K562 (cell line): ENCODE measurements around the gene PIGT. TPM values are rescaled to one million over a fixed set of nuclear protein-coding genes. Genes with fewer than 3 reads are reported as not detected.

ENCODE experiments used
- AFF4 ChIP-seq: sonication (generic); formaldehyde crosslinking; IDR thresholded peaks from 2 replicates; pipeline ENCODE4 v1.8.0; 2023; ENCODE audit warnings: mild to moderate bottlenecking, missing genetic modification reagents
- ASH1L ChIP-seq: fragments of 450-650 bp; IDR thresholded peaks from 2 replicates; pipeline ENCODE4 v1.6.1; 2018; ENCODE audit warnings: borderline replicate concordance, mild to moderate bottlenecking, low read depth; ENCODE audit not compliant: partially characterized antibody
- HDAC8 ChIP-seq: fragments of 450-650 bp; IDR thresholded peaks from 2 replicates; pipeline ENCODE4 v1.6.1; 2016; ENCODE audit warnings: mild to moderate bottlenecking, missing genetic modification characterization, moderate library complexity, missing compliant biosample characterization
- HIVEP1 ChIP-seq: fragments of 250-450 bp; sonication (Bioruptor Pico); IDR thresholded peaks from 2 replicates; pipeline ENCODE4 v1.4.0; 2020; ENCODE audit warnings: mild to moderate bottlenecking
- IRF9 ChIP-seq: fragments of 450-650 bp; IDR thresholded peaks from 2 replicates; pipeline ENCODE4 v1.6.1; 2016; ENCODE audit warnings: missing biosample characterization, missing genetic modification characterization
- RB1 ChIP-seq: fragments of 450-650 bp; IDR thresholded peaks from 2 replicates; pipeline ENCODE4 v1.6.1; 2017; ENCODE audit warnings: low read depth, mild to moderate bottlenecking
- RBM15 ChIP-seq: fragments of 200-400 bp; formaldehyde crosslinking; IDR thresholded peaks from 2 replicates; pipeline ENCODE4 v1.6.1; 2018; ENCODE audit warnings: mild to moderate bottlenecking, low read length, moderate library complexity; ENCODE audit not compliant: insufficient read depth
- SMAD2 ChIP-seq: fragments of 150-350 bp; IDR thresholded peaks from 2 replicates; pipeline ENCODE4 v1.6.1; 2014; ENCODE audit warnings: low read depth, mild to moderate bottlenecking, low read length
- TAF9B ChIP-seq: fragments of 450-650 bp; IDR thresholded peaks from 2 replicates; pipeline ENCODE4 v1.6.1; 2018; ENCODE audit warnings: mild to moderate bottlenecking; ENCODE audit not compliant: partially characterized antibody
- THRA ChIP-seq: fragments of 450-650 bp; IDR thresholded peaks from 2 replicates; pipeline ENCODE4 v1.6.1; 2017; ENCODE audit warnings: mild to moderate bottlenecking, moderate library complexity
- TSC22D4 ChIP-seq: fragments of 450-650 bp; IDR thresholded peaks from 2 replicates; pipeline ENCODE4 v1.6.1; 2016; ENCODE audit warnings: missing genetic modification characterization, missing biosample characterization, control low read depth
- ZNF143 ChIP-seq: sonication (generic); formaldehyde crosslinking; IDR thresholded peaks from 2 replicates; pipeline ENCODE4 v1.9.0; 2022; ENCODE audit warnings: mild to moderate bottlenecking, missing genetic modification reagents
- ZNF584 ChIP-seq: fragments of 200-800 bp; sonication (Bioruptor generic); IDR thresholded peaks from 2 replicates; pipeline ENCODE4 v1.6.1; 2016; ENCODE audit warnings: low read depth, mild to moderate bottlenecking, missing genetic modification characterization, missing compliant biosample characterization
- ZSCAN29 ChIP-seq: fragments of 450-650 bp; IDR thresholded peaks from 2 replicates; pipeline ENCODE4 v1.6.1; 2017
- polyA plus RNA-seq, 8 experiments: library from polyadenylated mRNA; depleted of rRNA in 4 of 8; stranded (reverse) in 5 of 8; unstranded in 3 of 8; fragments of >200 nt; fragmentation: Nextera tagmentation in 2 of 8; fragmentation: Illumina TruSeq in 1 of 8; extraction: Ambion mirVana in 2 of 8; extraction: Trizol in 1 of 8; gene quantifications; 2 replicates each; pipeline versions ENCODE4 v1.2.1 to v1.2.3, GENCODE V29; 2011 to 2014; ENCODE audit warnings: inconsistent platforms in 1 of 8, missing spikeins in 1 of 8
- total RNA-seq, 7 experiments: library from RNA; depleted of rRNA in 6 of 7; stranded (reverse); fragments of >200 nt in 6 of 7; fragmentation: Illumina TruSeq in 2 of 7; extraction: Trizol in 2 of 7; gene quantifications; 2 replicates each; pipeline versions ENCODE4 v1.2.1 to v1.2.3, GENCODE V29; 2011 to 2021; ENCODE audit warnings: low replicate concordance in 1 of 7
- TF ChIP-seq, protein P1 (sequence below): IDR thresholded peaks from 2 replicates; pipeline ENCODE4 v1.6.1; 2011; ENCODE audit not compliant: insufficient read length; ENCODE audit errors: extremely low read depth
- TF ChIP-seq, protein P2 (sequence below): fragments of 250-450 bp; sonication (Bioruptor Pico); IDR thresholded peaks from 2 replicates; pipeline ENCODE4 v1.5.0; 2020; ENCODE audit warnings: mild to moderate bottlenecking, borderline replicate concordance

PIGT gene
- total and polyA plus RNA-seq, 9 of the 15 experiments (the other 6 are each of a cell fraction or from before 2014, with no cell fraction given) = 14.6 to 108 (median 46.9) TPM

DNA sequence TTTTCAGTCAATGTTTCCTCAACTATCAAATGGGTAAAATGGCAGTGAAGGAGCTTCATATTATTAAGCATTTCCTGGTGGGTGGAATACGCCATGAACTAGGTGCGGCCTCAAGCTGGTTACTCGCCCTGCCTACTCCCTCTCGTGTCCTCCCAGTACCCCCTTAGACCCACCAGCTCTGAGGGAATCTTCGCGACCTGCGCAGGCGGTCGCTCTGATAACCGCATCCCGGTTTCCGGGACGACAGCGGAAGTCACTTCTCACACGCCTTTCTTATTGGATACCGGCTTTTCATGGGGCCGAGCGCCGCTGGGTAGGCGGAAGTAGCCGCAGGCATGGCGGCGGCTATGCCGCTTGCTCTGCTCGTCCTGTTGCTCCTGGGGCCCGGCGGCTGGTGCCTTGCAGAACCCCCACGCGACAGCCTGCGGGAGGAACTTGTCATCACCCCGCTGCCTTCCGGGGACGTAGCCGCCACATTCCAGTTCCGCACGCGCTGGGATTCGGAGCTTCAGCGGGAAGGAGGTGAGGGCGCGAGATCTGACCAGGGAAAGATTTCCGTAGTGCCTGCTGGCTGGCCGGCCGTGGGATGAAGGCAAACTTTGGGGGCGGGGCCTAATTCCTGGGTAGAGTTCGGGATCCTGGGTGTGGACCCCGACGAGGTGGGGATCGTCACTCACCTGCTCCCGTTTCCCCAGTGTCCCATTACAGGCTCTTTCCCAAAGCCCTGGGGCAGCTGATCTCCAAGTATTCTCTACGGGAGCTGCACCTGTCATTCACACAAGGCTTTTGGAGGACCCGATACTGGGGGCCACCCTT, at the start of gene PIGT (continued):
- no peak for TF ChIP-seq ZNF584 (CRISPR knock-in tag)
- no peak for TF ChIP-seq TSC22D4 (tag)
- TF ChIP-seq RB1 = peak; percentile 58
- peak; percentile 70 for TF ChIP-seq TAF9B
- TF ChIP-seq, protein P1, sequence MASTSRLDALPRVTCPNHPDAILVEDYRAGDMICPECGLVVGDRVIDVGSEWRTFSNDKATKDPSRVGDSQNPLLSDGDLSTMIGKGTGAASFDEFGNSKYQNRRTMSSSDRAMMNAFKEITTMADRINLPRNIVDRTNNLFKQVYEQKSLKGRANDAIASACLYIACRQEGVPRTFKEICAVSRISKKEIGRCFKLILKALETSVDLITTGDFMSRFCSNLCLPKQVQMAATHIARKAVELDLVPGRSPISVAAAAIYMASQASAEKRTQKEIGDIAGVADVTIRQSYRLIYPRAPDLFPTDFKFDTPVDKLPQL = no peak
- TF ChIP-seq IRF9 (tag) = no peak
- TF ChIP-seq ASH1L = peak; percentile 43
- no peak for TF ChIP-seq RBM15
- TF ChIP-seq HDAC8 = no peak
- no peak for TF ChIP-seq ZSCAN29
- TF ChIP-seq, protein P2, sequence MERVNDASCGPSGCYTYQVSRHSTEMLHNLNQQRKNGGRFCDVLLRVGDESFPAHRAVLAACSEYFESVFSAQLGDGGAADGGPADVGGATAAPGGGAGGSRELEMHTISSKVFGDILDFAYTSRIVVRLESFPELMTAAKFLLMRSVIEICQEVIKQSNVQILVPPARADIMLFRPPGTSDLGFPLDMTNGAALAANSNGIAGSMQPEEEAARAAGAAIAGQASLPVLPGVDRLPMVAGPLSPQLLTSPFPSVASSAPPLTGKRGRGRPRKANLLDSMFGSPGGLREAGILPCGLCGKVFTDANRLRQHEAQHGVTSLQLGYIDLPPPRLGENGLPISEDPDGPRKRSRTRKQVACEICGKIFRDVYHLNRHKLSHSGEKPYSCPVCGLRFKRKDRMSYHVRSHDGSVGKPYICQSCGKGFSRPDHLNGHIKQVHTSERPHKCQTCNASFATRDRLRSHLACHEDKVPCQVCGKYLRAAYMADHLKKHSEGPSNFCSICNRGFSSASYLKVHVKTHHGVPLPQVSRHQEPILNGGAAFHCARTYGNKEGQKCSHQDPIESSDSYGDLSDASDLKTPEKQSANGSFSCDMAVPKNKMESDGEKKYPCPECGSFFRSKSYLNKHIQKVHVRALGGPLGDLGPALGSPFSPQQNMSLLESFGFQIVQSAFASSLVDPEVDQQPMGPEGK (CRISPR knock-in tag) = no peak
- no peak for TF ChIP-seq HIVEP1 (CRISPR knock-in tag)
- no peak for TF ChIP-seq SMAD2
- no peak for TF ChIP-seq THRA
- TF ChIP-seq ZNF143 (CRISPR knock-in tag) = no peak
- peak; percentile 68; the same call in 1 of the 2 replicates for TF ChIP-seq AFF4 (CRISPR knock-in tag)
